Measurements from ENCODE around the gene NDFIP2.

GRCh38 chr13:79547211-79548195 is 66.5 kb downstream of the NDFIP2 start:
- TF ChIP-seq CTCF (IDR thresholded peaks at IDR 0.05; ENCODE audit: insufficient read depth, low read length, poor library complexity, severe bottlenecking) = no peak
- TF ChIP-seq EZH2phosphoT487 (conservative IDR thresholded peaks at IDR 0.05; ENCODE audit: low read length) = no peak
